Esophagus muscularis mucosa (tissue), 4 donors: ENCODE measurements around the gene TNNT3. TPM values are rescaled to one million over a fixed set of nuclear protein-coding genes. Genes with fewer than 3 reads are reported as not detected.
"Not testable (repeated sequence)": the region's sequence is repeated elsewhere in the genome, so short reads cannot be mapped to it uniquely, and the experiment has no call there.

Experiments
- DNase-seq: peaks from one replicate; pipeline ENCODE4 v3.0.0-alpha.2; 2017; ENCODE audit errors: extremely low spot score
- H3K27ac ChIP-seq, 4 donors: fragments of 200-600 bp; sonication (generic); replicated peaks in 1 of 4; 1 replicate in 3 of 4; 2 replicates in 1 of 4; pipeline ENCODE4 v1.5.1; 2016 to 2019; ENCODE audit warnings: mild to moderate bottlenecking in 1 of 4
- H3K27me3 ChIP-seq, 4 donors: fragments of 200-600 bp; sonication (generic); one replicate each; pipeline versions ENCODE4 v1.5.1 to v1.6.0; 2016 to 2019
- H3K36me3 ChIP-seq, 4 donors: fragments of 200-600 bp; sonication (generic); one replicate each; pipeline ENCODE4 v1.5.1; 2016 to 2019
- H3K4me1 ChIP-seq, 4 donors: fragments of 200-600 bp; sonication (generic); one replicate each; pipeline ENCODE4 v1.5.1; 2016 to 2019
- H3K4me3 ChIP-seq, 4 donors: fragments of 200-600 bp; sonication (generic); 1 replicate in 2 of 4; 2 replicates in 2 of 4; pipeline ENCODE4 v1.5.1; 2016 to 2019; ENCODE audit warnings: mild to moderate bottlenecking in 4 of 4, moderate library complexity in 1 of 4
- H3K9me3 ChIP-seq, 4 donors: fragments of 200-600 bp; sonication (generic); 1 replicate in 3 of 4; 2 replicates in 1 of 4; pipeline ENCODE4 v1.5.1; 2016 to 2019
- EP300 ChIP-seq: sonication (generic); formaldehyde crosslinking; IDR thresholded peaks from one replicate; pipeline ENCODE4 v1.6.1; 2017; ENCODE audit warnings: antibody characterized with exemption
- POLR2A ChIP-seq: fragments of 450-650 bp; IDR thresholded peaks from one replicate; pipeline ENCODE4 v1.6.1; 2017; ENCODE audit warnings: antibody characterized with exemption, moderate library complexity, mild to moderate bottlenecking, low read depth
- POLR2AphosphoS5 ChIP-seq, 2 donors: sonication (generic); formaldehyde crosslinking; IDR thresholded peaks; one replicate each; pipeline ENCODE4 v1.6.1; 2017; ENCODE audit warnings: antibody characterized with exemption in 2 of 2
- WGBS: methylation state at CpG from one replicate; pipeline ENCODE4 v1.1.5; 2018; 5-methylcytosine and 5-hydroxymethylcytosine counted together
- intact Hi-C: fragments of 100-400 bp; cut with DNase I; formaldehyde crosslinking; loops from one replicate; pipeline ENCODE4 v1.15.1; 2023
- total RNA-seq, 4 donors: library from RNA; depleted of rRNA; stranded (reverse); fragments of >200 nt; gene quantifications; one replicate each; pipeline versions ENCODE4 v1.1.0 to v1.2.1, GENCODE V29; 2016
- TF ChIP-seq, protein P1 (sequence below), 3 experiments: fragments of 200-600 bp in 2 of 3; fragments of 450-650 bp in 1 of 3; sonication (generic) in 2 of 3; IDR thresholded peaks; one replicate each; pipeline ENCODE4 v1.5.1; 2017 to 2019; ENCODE audit warnings: antibody characterized with exemption in 3 of 3, mild to moderate bottlenecking in 2 of 3, moderate library complexity in 1 of 3

Gene TNNT3
- total RNA-seq, 4 donors from 2014 or later: 2.8 to 6.0 (median 3.6) TPM

GRCh38 chr11:1882265-1883238 lies 37.0 kb upstream of the TNNT3 start:
- 18% methylated on average over 12 of the region's 23 CpGs for WGBS
- peak; percentile 96 for DNase-seq
- intact Hi-C loops: loop anchor here (2.0 to 5.0 kb wide), 2 partner anchors 40 to 270 kb away; no protein-coding TSS in a partner anchor
- H3K27ac ChIP-seq: peak overlapping the region; percentile 79 to 84 (median 82)
- H3K27me3 ChIP-seq: no peaks in the 10 kb centered on the region
- peaks cover 42 to 53% (median 49%) of the 10 kb centered on the region in 4 donors for H3K4me1 ChIP-seq
- TF ChIP-seq POLR2A: no peak
- TF ChIP-seq, protein P1, sequence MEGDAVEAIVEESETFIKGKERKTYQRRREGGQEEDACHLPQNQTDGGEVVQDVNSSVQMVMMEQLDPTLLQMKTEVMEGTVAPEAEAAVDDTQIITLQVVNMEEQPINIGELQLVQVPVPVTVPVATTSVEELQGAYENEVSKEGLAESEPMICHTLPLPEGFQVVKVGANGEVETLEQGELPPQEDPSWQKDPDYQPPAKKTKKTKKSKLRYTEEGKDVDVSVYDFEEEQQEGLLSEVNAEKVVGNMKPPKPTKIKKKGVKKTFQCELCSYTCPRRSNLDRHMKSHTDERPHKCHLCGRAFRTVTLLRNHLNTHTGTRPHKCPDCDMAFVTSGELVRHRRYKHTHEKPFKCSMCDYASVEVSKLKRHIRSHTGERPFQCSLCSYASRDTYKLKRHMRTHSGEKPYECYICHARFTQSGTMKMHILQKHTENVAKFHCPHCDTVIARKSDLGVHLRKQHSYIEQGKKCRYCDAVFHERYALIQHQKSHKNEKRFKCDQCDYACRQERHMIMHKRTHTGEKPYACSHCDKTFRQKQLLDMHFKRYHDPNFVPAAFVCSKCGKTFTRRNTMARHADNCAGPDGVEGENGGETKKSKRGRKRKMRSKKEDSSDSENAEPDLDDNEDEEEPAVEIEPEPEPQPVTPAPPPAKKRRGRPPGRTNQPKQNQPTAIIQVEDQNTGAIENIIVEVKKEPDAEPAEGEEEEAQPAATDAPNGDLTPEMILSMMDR (IDR thresholded peaks at IDR 0.05): peak; percentile 81 to 94 (median 92)
- TF ChIP-seq POLR2AphosphoS5 (IDR thresholded peaks at IDR 0.05): peak; percentile 16 to 59
- TF ChIP-seq EP300: no peak
- no peaks in the 10 kb centered on the region for H3K9me3 ChIP-seq
- H3K36me3 ChIP-seq: peaks cover 0 to 34% (median 9%) of the 10 kb centered on the region in 4 donors
- peak overlapping the region in 2 of 4 donors; percentile 2 to 17 for H3K4me3 ChIP-seq

DNA sequence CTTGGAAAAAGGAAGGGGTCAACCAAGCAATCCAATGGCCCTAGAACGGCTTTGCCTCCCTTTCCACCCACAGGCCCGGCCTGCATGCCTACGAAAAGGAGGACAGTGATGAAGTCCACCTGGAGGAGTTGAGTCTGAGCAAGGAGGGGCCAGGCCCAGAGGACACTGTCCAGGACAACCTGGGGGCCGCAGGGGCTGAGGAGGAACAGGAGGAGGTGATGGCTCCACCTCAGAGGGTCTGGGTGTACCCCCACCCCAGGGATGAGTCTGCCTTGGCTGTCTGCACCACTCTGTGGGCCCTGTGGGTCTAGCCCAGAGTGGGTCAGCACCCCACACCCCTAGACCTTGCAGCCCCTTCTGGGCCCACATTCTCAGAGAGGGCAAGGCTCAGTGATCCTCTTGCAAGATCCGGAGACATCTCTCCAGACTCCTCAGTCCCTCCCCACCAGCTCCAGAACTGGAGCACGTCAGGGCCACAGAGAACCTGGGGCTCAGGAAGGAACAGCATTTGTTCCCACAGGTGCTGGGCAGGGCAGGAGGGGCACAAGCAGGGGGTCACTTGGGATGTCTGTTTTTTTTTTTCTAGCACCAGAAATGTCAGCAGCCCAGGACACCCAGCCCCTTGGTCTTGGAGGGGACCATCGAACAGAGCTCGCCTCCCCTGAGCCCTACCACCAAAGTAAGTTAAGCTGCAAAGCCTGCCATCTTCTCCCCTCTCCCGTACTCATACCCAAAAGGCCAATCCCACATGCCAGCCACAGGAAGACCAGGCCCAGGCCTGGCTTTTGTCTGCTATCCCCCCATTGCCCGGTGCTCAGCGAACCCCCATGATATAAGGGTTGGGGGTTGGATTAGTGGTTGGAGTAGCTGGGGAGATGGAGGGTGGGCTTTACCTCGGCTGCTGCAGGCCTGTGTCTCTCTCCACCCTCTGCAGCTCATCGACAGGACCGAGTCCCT lies 35.9 kb upstream of the TNNT3 start:
- H3K27me3 ChIP-seq: no peaks in the 10 kb centered on the region
- intact Hi-C loops: loop anchor here (2.0 to 5.0 kb wide), 2 partner anchors 41 to 269 kb away; no protein-coding TSS in a partner anchor
- DNase-seq: no peak
- H3K4me3 ChIP-seq: no peak overlapping the region
- H3K4me1 ChIP-seq: peaks cover 35 to 52% (median 39%) of the 10 kb centered on the region in 4 donors
- H3K9me3 ChIP-seq: no peaks in the 10 kb centered on the region
- H3K36me3 ChIP-seq: peaks cover 0 to 45% (median 15%) of the 10 kb centered on the region in 4 donors
- 90% methylated on average over 14 of the region's 14 CpGs for WGBS
- TF ChIP-seq, protein P1 (IDR thresholded peaks at IDR 0.05): no peak
- TF ChIP-seq EP300 (no peak), POLR2AphosphoS5 (IDR thresholded peaks at IDR 0.05) (no peak), POLR2A (no peak)
- peak overlapping the region in 1 of 4 donors; percentile 24 for H3K27ac ChIP-seq

- no peak for TF ChIP-seq EP300
- TF ChIP-seq POLR2A: no peak
- TF ChIP-seq, protein P1 (IDR thresholded peaks at IDR 0.05): no peak
- TF ChIP-seq POLR2AphosphoS5 (IDR thresholded peaks at IDR 0.05): no peak
- no peak for DNase-seq
- over 99% methylated on average over 5 of the region's 5 CpGs for WGBS
- Histone ChIP-seq H3K4me3 (no peak overlapping the region), H3K4me1 (peaks cover 35 to 51% (median 37%) of the 10 kb centered on the region in 4 donors), H3K9me3 (no peaks in the 10 kb centered on the region), H3K27me3 (no peaks in the 10 kb centered on the region), H3K27ac (no peak overlapping the region), H3K36me3 (peaks cover 0 to 49% (median 15%) of the 10 kb centered on the region in 4 donors)
- intact Hi-C loops: loop anchor here (5.0 kb wide), 1 partner anchor 42 kb away; no protein-coding TSS in a partner anchor
Observed at GRCh38 chr11:1884303-1884700, 35.2 kb upstream of the TNNT3 start.

- H3K4me1 ChIP-seq: peaks cover 15 to 32% (median 18%) of the 10 kb centered on the region in 4 donors
- H3K27ac ChIP-seq, DNase-seq, H3K4me3 ChIP-seq, H3K9me3 ChIP-seq, intact Hi-C loops: not testable (repeated sequence)
- H3K27me3 ChIP-seq: peaks cover 0 to 10% (median 0%) of the 10 kb centered on the region in 4 donors
- peaks cover 0 to 49% (median 15%) of the 10 kb centered on the region in 4 donors for H3K36me3 ChIP-seq
- 90% methylated on average over 10 of the region's 13 CpGs for WGBS
Observed at GRCh38 chr11:1886551-1886950, 33.0 kb upstream of the TNNT3 start.
